Endothelial cell of umbilical vein (primary cell): ENCODE data around the gene PPP1R11. TPM values are rescaled to one million over a fixed set of nuclear protein-coding genes. Genes with fewer than 3 reads are reported as not detected.

Source experiments
- BruUV-seq: library from RNA; stranded (reverse); fragments of 400-500 nt; replicated peaks from 2 replicates; lab custom pipeline; 2021; lab: Mats Ljungman, UMichigan
- CTCF ChIA-PET: fragments of 300-600, 350-600 bp; sonication (Branson Sonifier 250); formaldehyde crosslinking; loops from one replicate; lab custom pipeline; 2021; ENCODE audit warnings: antibody characterized with exemption, inconsistent platforms; lab: Charles Lee
- POLR2A ChIA-PET: fragments of 300-600, 350-600 bp; sonication (Branson Sonifier 250); formaldehyde crosslinking; loops from one replicate; lab custom pipeline; 2021; ENCODE audit warnings: antibody characterized with exemption, inconsistent platforms; lab: Charles Lee
- DNase-seq: peaks from one replicate; pipeline ENCODE4 v3.0.0-alpha.2; 2011; ENCODE audit warnings: low read depth, low spot score
- FAIRE-seq: peaks from 2 replicates; lab custom pipeline; 2011; peaks lifted over from hg19 to GRCh38; lab: Jason Lieb, UNC
- H2AFZ ChIP-seq: 2 replicates; pipeline ENCODE4 v1.6.0; 2012; ENCODE audit warnings: low read depth, low read length, control low read depth, inconsistent platforms
- H3K27ac ChIP-seq: 2 replicates; pipeline ENCODE4 v1.5.1; 2011; ENCODE audit warnings: low read depth, mild to moderate bottlenecking, control low read depth, low read length, moderate library complexity; ENCODE audit not compliant: insufficient read depth
- H3K27me3 ChIP-seq, 2 experiments: 2 replicates each; pipeline versions ENCODE4 v1.6.0 to v1.6.1; 2011; ENCODE audit warnings: low read length in 2 of 2, mixed read lengths in 1 of 2; ENCODE audit not compliant: control insufficient read depth in 2 of 2, insufficient read depth in 2 of 2
- H3K36me3 ChIP-seq, 2 experiments: 2 replicates in 1 of 2; 3 replicates in 1 of 2; pipeline ENCODE4 v1.5.1; 2011; ENCODE audit warnings: low read length in 2 of 2, mild to moderate bottlenecking in 1 of 2, moderate library complexity in 1 of 2; ENCODE audit not compliant: control insufficient read depth in 2 of 2, insufficient read depth in 2 of 2; ENCODE audit errors: extremely low read depth in 1 of 2
- H3K4me1 ChIP-seq: 3 replicates; pipeline ENCODE4 v1.5.1; 2011; ENCODE audit warnings: mild to moderate bottlenecking, low read length; ENCODE audit not compliant: control insufficient read depth, insufficient read depth; ENCODE audit errors: extremely low read depth
- H3K4me2 ChIP-seq: 2 replicates; pipeline ENCODE4 v1.6.1; 2011; ENCODE audit warnings: low read length, control low read depth, mixed read lengths; ENCODE audit not compliant: insufficient read depth
- H3K4me3 ChIP-seq, 3 experiments: fragments of 200-600 bp in 1 of 3; sonication (generic), shearing (Covaris generic) in 1 of 3; replicated peaks in 1 of 3; 2 replicates each; pipeline ENCODE4 v1.5.1; 2011 to 2016; ENCODE audit warnings: control low read depth in 3 of 3, low read length in 3 of 3, mild to moderate bottlenecking in 2 of 3, inconsistent platforms in 1 of 3, low read depth in 1 of 3, moderate library complexity in 1 of 3; ENCODE audit not compliant: insufficient read depth in 1 of 3
- H3K79me2 ChIP-seq: 2 replicates; pipeline ENCODE4 v1.6.0; 2012; ENCODE audit warnings: low read length, inconsistent platforms; ENCODE audit not compliant: control insufficient read depth, insufficient read depth
- H3K9ac ChIP-seq: replicated peaks from 2 replicates; pipeline ENCODE3; 2011; ENCODE audit warnings: low read length, control low read depth; ENCODE audit not compliant: insufficient read depth; ENCODE audit errors: extremely low read depth
- H3K9me1 ChIP-seq: replicated peaks from 3 replicates; pipeline ENCODE4 v1.6.0; 2011; ENCODE audit warnings: mild to moderate bottlenecking, low read length; ENCODE audit not compliant: control insufficient read depth, insufficient read depth; ENCODE audit errors: extremely low read depth
- H3K9me3 ChIP-seq: replicated peaks from 2 replicates; pipeline ENCODE4 v1.5.1; 2012; ENCODE audit warnings: low read length, inconsistent platforms; ENCODE audit not compliant: control insufficient read depth, insufficient read depth
- H4K20me1 ChIP-seq: replicated peaks from 2 replicates; pipeline ENCODE3; 2011; ENCODE audit warnings: mild to moderate bottlenecking, low read length; ENCODE audit not compliant: control insufficient read depth, insufficient read depth; ENCODE audit errors: extremely low read depth
- CTCF ChIP-seq, 2 donors: IDR thresholded peaks; 1 replicate in 1 of 2; 2 replicates in 1 of 2; pipeline ENCODE4 v1.5.1; 2011; ENCODE audit warnings: low read length in 2 of 2, mild to moderate bottlenecking in 2 of 2, moderate library complexity in 2 of 2, control low read depth in 1 of 2, inconsistent platforms in 1 of 2, low read depth in 1 of 2; ENCODE audit not compliant: insufficient read depth in 1 of 2; ENCODE audit errors: extremely low read depth in 1 of 2
- EZH2 ChIP-seq: IDR thresholded peaks from 2 replicates; pipeline ENCODE4 v1.6.1; 2012; ENCODE audit warnings: borderline replicate concordance, low read depth, mild to moderate bottlenecking, moderate library complexity, low read length, inconsistent platforms; ENCODE audit not compliant: severe bottlenecking
- FOS ChIP-seq: IDR thresholded peaks from 2 replicates; pipeline ENCODE4 v1.6.1; 2011; ENCODE audit warnings: mild to moderate bottlenecking, low read length, moderate library complexity, borderline replicate concordance; ENCODE audit not compliant: insufficient read depth
- GATA2 ChIP-seq: IDR thresholded peaks from 2 replicates; pipeline ENCODE4 v1.7.0; 2011; ENCODE audit warnings: low read depth, mild to moderate bottlenecking, moderate library complexity, mixed read lengths, low read length; ENCODE audit not compliant: insufficient read length, insufficient read depth
- JUN ChIP-seq: IDR thresholded peaks from 2 replicates; pipeline ENCODE4 v1.6.1; 2011; ENCODE audit warnings: borderline replicate concordance, low read depth; ENCODE audit not compliant: insufficient read length, insufficient read depth
- MAX ChIP-seq: IDR thresholded peaks from 2 replicates; pipeline ENCODE4 v1.6.1; 2011; ENCODE audit not compliant: insufficient read depth, insufficient read length
- MYC ChIP-seq: IDR thresholded peaks from one replicate; pipeline ENCODE4 v1.6.1; 2011; ENCODE audit warnings: mild to moderate bottlenecking, low read depth, low read length
- POLR2A ChIP-seq: IDR thresholded peaks from 2 replicates; pipeline ENCODE4 v1.6.1; 2012; ENCODE audit warnings: low read depth, mild to moderate bottlenecking, control low read depth, low read length
- POLR2AphosphoS5 ChIP-seq: IDR thresholded peaks from 2 replicates; pipeline ENCODE4 v1.6.1; 2012; ENCODE audit warnings: low read depth, mild to moderate bottlenecking, control low read depth, low read length, moderate library complexity; ENCODE audit not compliant: insufficient read depth
- dilution Hi-C: fragments of 300-500 bp; cut with MboI; formaldehyde crosslinking; loops from one replicate; pipeline ENCODE4 v1.15.0; 2019; ENCODE audit warnings: low sequenced_read_pairs; ENCODE audit not compliant: extremely low pct_ligation_motif_present
- intact Hi-C: fragments of 100-400 bp; cut with micrococcal nuclease; formaldehyde crosslinking; loops from one replicate; pipeline ENCODE4 v1.10.0; 2022
- polyA plus RNA-seq, 4 experiments: library from polyadenylated mRNA; depleted of rRNA in 3 of 4; stranded (reverse) in 3 of 4; unstranded in 1 of 4; fragments of >200 nt; gene quantifications; 2 replicates each; pipeline versions ENCODE4 v1.2.1 to v1.2.3, GENCODE V29; 2011 to 2012; ENCODE audit warnings: missing spikeins in 1 of 4
- total RNA-seq: library from RNA; stranded (reverse); gene quantifications from 2 replicates; pipeline ENCODE4 v1.2.3, GENCODE V29; 2021

PPP1R11 gene
- total and polyA plus RNA-seq, 2 donors (not counting 3 experiments of a cell fraction or from before 2014, with no cell fraction given), result 32.4 to 44.1 TPM

- POLR2A ChIA-PET, result no interaction called here
- no TSS peak for BruUV-seq
- Histone ChIP-seq H4K20me1 (no peaks in the 10 kb centered on the region), H3K9ac (no peak overlapping the region), H3K27me3 (no peaks in the 10 kb centered on the region), H3K4me3 (no peak overlapping the region), H3K27ac (no peak overlapping the region), H3K79me2 (no peaks in the 10 kb centered on the region), H3K9me1 (no peaks in the 10 kb centered on the region), H2AFZ (no peak overlapping the region), H3K9me3 (no peaks in the 10 kb centered on the region), H3K4me2 (no peak overlapping the region), H3K36me3 (no peaks in the 10 kb centered on the region), H3K4me1 (no peaks in the 10 kb centered on the region)
- DNase-seq (no peak), FAIRE-seq (no peak)
- CTCF ChIA-PET, result no interaction called here
- TF ChIP-seq MAX, result no peak
- no peak for TF ChIP-seq FOS
- no peak for TF ChIP-seq GATA2
- dilution Hi-C loops (no loop called here), intact Hi-C loops (no loop called here)
Observed at GRCh38 chr6:30041821-30042220, 25.2 kb upstream of the PPP1R11 start.

- FAIRE-seq (no peak), DNase-seq (no peak)
- no peaks in the 10 kb centered on the region for H3K9me1 ChIP-seq
- BruUV-seq, result no TSS peak
- H3K9me3 ChIP-seq, result no peaks in the 10 kb centered on the region
- no peaks in the 10 kb centered on the region for H3K27me3 ChIP-seq
- H4K20me1 ChIP-seq, result no peaks in the 10 kb centered on the region
- no peaks in the 10 kb centered on the region for H3K36me3 ChIP-seq
- ChIA-PET POLR2A (no interaction called here), CTCF (no interaction called here)
- H3K4me1 ChIP-seq, result no peaks in the 10 kb centered on the region
- no peaks in the 10 kb centered on the region for H3K79me2 ChIP-seq
- intact Hi-C loops (no loop called here), dilution Hi-C loops (no loop called here)
- no peak overlapping the region for H2AFZ ChIP-seq
- no peak overlapping the region for H3K9ac ChIP-seq
- H3K4me3 ChIP-seq, result no peak overlapping the region
- no peak overlapping the region for H3K4me2 ChIP-seq
- TF ChIP-seq MYC (no peak), POLR2A (no peak), FOS (no peak), GATA2 (no peak), EZH2 (no peak), JUN (no peak), POLR2AphosphoS5 (no peak), CTCF (IDR thresholded peaks at IDR 0.05; ENCODE audit: extremely low read depth in 1 of 2, insufficient read depth in 1 of 2, low read depth in 1 of 2, low read length in 2 of 2) (no peak), MAX (no peak)
- no peak overlapping the region for H3K27ac ChIP-seq
Observed at GRCh38 chr6:30042476-30042875, 24.5 kb upstream of the PPP1R11 start.
